GM12892 (cell line): ENCODE data around the gene VCAN.

Experiments used
- POLR2A ChIP-seq: IDR thresholded peaks from 2 replicates; pipeline ENCODE4 v1.6.1; 2011; ENCODE audit warnings: low read depth, low read length, control low read depth
- POLR2AphosphoS5 ChIP-seq: IDR thresholded peaks from 2 replicates; pipeline ENCODE4 v1.6.1; 2011; ENCODE audit warnings: low read depth, low read length, control low read depth

DNA sequence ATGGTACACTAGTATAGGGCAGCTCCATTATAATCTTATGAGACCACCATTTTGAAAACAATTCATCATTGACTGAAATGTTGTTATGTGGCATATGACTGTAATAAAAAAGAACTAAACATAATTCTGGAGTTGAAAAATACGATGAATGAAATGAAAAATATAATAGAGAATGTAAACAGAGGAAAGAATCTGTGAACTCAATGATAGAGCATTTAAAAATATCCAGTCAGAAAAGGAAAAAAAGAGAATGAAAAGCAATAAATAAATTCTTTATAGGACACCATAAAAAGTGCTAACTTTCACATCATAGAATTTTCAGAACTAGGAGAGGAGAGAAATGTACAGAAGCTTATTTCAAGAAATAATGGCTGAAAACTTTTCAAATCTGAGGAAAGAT is 17.6 kb upstream of the VCAN start:
- no peak for TF ChIP-seq POLR2AphosphoS5
- no peak for TF ChIP-seq POLR2A
